AG10803 (cell line): ENCODE data around the gene LRRC4B.

ENCODE experiments used
- DNase-seq: peaks from one replicate; pipeline ENCODE4 v3.0.0; 2010; ENCODE audit warnings: low read depth
- H3K4me3 ChIP-seq: 2 replicates; pipeline ENCODE4 v1.5.1; 2011; ENCODE audit warnings: mild to moderate bottlenecking, low read length, control low read depth
- TF ChIP-seq, protein P1 (sequence below): conservative IDR thresholded peaks from 2 replicates; pipeline ENCODE4 v1.5.1; 2011; ENCODE audit warnings: mild to moderate bottlenecking, low read length, control low read depth, inconsistent platforms

The LRRC4B gene

GRCh38 chr19:50467566-50467965, 100.7 kb downstream of the LRRC4B start:
- TF ChIP-seq, protein P1, sequence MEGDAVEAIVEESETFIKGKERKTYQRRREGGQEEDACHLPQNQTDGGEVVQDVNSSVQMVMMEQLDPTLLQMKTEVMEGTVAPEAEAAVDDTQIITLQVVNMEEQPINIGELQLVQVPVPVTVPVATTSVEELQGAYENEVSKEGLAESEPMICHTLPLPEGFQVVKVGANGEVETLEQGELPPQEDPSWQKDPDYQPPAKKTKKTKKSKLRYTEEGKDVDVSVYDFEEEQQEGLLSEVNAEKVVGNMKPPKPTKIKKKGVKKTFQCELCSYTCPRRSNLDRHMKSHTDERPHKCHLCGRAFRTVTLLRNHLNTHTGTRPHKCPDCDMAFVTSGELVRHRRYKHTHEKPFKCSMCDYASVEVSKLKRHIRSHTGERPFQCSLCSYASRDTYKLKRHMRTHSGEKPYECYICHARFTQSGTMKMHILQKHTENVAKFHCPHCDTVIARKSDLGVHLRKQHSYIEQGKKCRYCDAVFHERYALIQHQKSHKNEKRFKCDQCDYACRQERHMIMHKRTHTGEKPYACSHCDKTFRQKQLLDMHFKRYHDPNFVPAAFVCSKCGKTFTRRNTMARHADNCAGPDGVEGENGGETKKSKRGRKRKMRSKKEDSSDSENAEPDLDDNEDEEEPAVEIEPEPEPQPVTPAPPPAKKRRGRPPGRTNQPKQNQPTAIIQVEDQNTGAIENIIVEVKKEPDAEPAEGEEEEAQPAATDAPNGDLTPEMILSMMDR = no peak
- no peak for DNase-seq
- no peak overlapping the region for H3K4me3 ChIP-seq
